ENCODE data around the gene CMIP.

CMIP gene

DNA sequence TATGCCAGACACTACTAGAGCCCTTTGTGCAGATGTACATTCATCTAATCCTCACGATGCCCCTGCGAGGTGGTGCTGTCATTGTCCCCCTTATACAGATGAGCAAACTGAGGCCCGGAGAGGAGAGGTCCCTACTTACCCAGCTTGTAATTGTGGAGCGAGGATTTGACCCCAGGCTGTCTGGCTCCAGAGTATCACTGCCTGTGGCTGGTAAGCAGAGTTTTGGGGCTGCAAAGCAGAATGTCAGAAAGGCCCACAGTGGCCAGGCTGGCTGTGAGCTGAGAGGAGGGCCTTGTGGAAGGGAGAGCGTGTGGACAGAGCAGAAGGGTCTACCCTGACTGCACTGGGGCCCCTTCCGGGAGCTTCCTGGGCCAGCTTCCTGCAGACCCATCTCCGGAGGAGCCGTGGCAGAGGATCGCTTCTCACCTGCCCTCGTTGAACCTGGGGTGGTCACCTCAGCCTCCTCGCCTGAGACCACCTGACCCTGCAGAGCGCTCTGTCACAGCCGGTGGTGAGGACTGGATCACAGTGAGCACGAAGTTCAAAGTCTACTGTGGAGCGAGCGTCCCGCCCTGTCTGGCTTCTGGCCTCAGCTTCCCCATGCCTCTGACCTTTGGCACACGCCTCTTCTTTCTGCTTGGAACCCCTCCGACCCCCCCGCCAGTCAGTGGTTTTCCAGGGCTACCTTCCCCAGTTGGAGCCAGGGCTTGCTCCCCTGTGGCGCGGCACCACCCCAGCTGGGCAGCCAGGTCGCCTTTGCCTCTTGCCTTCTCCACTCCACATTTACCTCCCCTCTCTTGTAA lies 12.1 kb downstream of the CMIP start:
- no peaks in the 10 kb centered on the region for H3K9me3 ChIP-seq (ENCODE audit: control insufficient read depth, insufficient read depth, low read length)
- no peaks in the 10 kb centered on the region for H3K27me3 ChIP-seq (ENCODE audit: control insufficient read depth, insufficient read depth, low read length)
- H3K9ac ChIP-seq (ENCODE audit: low read depth, low read length): no peak overlapping the region
- H3K4me3 ChIP-seq (ENCODE audit: low read depth, low read length): no peak overlapping the region
- peaks cover 21% of the 10 kb centered on the region for H3K36me3 ChIP-seq (ENCODE audit: control insufficient read depth, insufficient read depth, low read length)
- peaks cover 34% of the 10 kb centered on the region for H3K4me1 ChIP-seq (ENCODE audit: control insufficient read depth, insufficient read depth, low read length)
- H3K27ac ChIP-seq (ENCODE audit: low read depth, low read length): peak overlapping the region; percentile 84

DNA sequence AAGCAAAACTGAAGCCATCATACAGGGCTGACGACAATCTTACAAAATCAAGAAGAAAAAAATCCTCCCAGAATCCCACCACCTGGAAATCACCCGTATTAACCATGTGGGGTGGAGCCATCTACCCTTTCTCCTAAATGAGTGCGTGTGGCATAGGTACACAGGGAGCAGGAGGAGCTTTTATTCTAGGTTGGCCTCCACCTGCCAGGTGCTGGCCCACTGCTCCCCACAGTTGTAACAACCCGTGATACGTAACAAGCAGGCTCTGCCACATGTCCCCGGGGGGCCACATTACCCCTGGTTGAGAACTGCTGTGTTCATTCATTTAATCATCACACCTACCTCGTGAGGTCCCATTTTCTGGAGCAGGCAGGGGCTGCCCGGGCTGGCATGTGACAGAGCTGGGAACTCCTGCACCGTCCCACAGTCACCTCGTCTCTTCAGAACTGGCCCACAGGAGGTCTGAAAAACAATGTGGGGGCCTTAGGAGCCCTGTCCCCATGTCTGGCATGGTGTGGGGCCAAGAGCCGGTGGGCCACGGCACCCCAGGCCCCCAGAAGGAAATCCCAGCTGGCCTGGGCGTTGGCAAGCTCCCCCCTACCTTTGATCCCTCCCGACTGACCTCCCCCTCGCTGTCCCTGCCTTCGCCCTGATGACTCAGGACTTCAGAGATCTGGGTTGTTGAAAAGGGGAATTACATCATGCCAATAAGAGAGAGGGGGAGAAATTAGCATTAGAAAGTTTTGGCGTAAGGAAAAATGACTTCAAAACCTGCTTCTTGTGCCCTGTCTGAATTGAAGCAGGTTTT lies 12.9 kb downstream of the CMIP start:
- H3K27me3 ChIP-seq (ENCODE audit: control insufficient read depth, insufficient read depth, low read length): no peaks in the 10 kb centered on the region
- H3K9me3 ChIP-seq (ENCODE audit: control insufficient read depth, insufficient read depth, low read length): no peaks in the 10 kb centered on the region
- H3K9ac ChIP-seq (ENCODE audit: low read depth, low read length): no peak overlapping the region
- H3K27ac ChIP-seq (ENCODE audit: low read depth, low read length): peak overlapping the region; percentile 84
- H3K36me3 ChIP-seq (ENCODE audit: control insufficient read depth, insufficient read depth, low read length): peaks cover 21% of the 10 kb centered on the region
- no peak overlapping the region for H3K4me3 ChIP-seq (ENCODE audit: low read depth, low read length)
- H3K4me1 ChIP-seq (ENCODE audit: control insufficient read depth, insufficient read depth, low read length): peaks cover 27% of the 10 kb centered on the region

DNA sequence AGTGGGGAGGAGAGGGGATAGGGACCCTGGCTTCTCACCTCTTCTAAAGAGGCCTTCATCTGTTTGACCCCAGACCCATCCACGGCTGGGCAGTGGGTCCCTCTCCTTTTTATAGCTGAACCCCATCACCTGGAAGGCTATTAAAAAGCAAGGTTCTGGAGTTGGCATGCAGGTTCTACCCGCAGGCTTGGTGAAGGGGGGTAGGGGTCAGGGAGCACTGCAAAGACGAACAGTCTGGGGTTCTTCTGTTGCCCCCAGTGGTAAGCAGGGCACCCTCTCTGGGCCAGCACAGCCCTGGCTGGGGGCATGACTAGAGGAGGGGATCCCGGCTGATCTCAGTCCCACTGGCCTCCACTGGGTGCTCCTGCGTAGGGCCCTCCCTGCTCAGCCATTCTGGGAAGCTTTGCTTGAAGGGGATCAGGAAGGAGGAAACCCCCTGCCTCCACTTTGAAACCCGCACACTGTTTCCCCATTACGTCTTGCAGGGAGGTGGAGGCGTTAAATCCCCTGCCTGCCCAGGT lies 13.6 kb downstream of the CMIP start:
- Histone ChIP-seq H3K4me3 (ENCODE audit: low read depth, low read length) (no peak overlapping the region), H3K9ac (ENCODE audit: low read depth, low read length) (no peak overlapping the region), H3K27me3 (ENCODE audit: control insufficient read depth, insufficient read depth, low read length) (no peaks in the 10 kb centered on the region), H3K9me3 (ENCODE audit: control insufficient read depth, insufficient read depth, low read length) (no peaks in the 10 kb centered on the region), H3K36me3 (ENCODE audit: control insufficient read depth, insufficient read depth, low read length) (peaks cover 21% of the 10 kb centered on the region), H3K27ac (ENCODE audit: low read depth, low read length) (peak overlapping the region; percentile 84), H3K4me1 (ENCODE audit: control insufficient read depth, insufficient read depth, low read length) (peaks cover 20% of the 10 kb centered on the region)

GRCh38 chr16:81458827-81459598 lies 14.4 kb downstream of the CMIP start:
- Histone ChIP-seq H3K9ac (ENCODE audit: low read depth, low read length) (no peak overlapping the region), H3K9me3 (ENCODE audit: control insufficient read depth, insufficient read depth, low read length) (no peaks in the 10 kb centered on the region), H3K27ac (ENCODE audit: low read depth, low read length) (no peak overlapping the region), H3K36me3 (ENCODE audit: control insufficient read depth, insufficient read depth, low read length) (peaks cover 21% of the 10 kb centered on the region), H3K4me1 (ENCODE audit: control insufficient read depth, insufficient read depth, low read length) (peaks cover 19% of the 10 kb centered on the region), H3K4me3 (ENCODE audit: low read depth, low read length) (no peak overlapping the region), H3K27me3 (ENCODE audit: control insufficient read depth, insufficient read depth, low read length) (no peaks in the 10 kb centered on the region)

DNA sequence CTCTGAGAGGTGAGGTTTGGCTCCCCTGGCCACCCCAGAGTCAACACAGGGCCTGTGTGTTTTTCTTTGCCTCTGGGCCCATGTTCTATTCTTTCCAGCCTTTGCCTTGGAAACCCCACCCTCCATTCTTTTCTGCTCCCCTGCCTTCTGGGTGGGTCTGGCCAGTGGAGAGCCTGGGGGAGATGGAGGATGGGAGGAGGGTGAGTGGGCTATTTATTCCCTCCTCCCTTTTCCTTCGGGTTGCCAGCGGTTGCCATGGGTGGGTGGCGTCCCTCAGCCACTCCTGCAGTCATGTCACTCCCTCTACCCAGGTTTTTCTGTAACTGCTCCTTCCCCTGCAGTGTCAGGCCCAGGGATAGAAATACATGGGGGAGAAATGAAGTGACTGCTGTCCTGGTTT lies 15.5 kb downstream of the CMIP start:
- H3K27ac ChIP-seq (ENCODE audit: low read depth, low read length): no peak overlapping the region
- H3K27me3 ChIP-seq (ENCODE audit: control insufficient read depth, insufficient read depth, low read length): no peaks in the 10 kb centered on the region

GRCh38 chr16:81461243-81461642 lies 16.6 kb downstream of the CMIP start:
- Histone ChIP-seq H3K4me1 (ENCODE audit: control insufficient read depth, insufficient read depth, low read length) (peaks cover 19% of the 10 kb centered on the region), H3K4me3 (ENCODE audit: low read depth, low read length) (no peak overlapping the region), H3K36me3 (ENCODE audit: control insufficient read depth, insufficient read depth, low read length) (peaks cover 20% of the 10 kb centered on the region), H3K9ac (ENCODE audit: low read depth, low read length) (no peak overlapping the region), H3K27ac (ENCODE audit: low read depth, low read length) (no peak overlapping the region), H3K27me3 (ENCODE audit: control insufficient read depth, insufficient read depth, low read length) (no peaks in the 10 kb centered on the region), H3K9me3 (ENCODE audit: control insufficient read depth, insufficient read depth, low read length) (no peaks in the 10 kb centered on the region)

More for the DNA sequence above, 15.5 kb downstream of the CMIP start:
- Histone ChIP-seq H3K4me1 (ENCODE audit: control insufficient read depth, insufficient read depth, low read length) (peaks cover 19% of the 10 kb centered on the region), H3K9ac (ENCODE audit: low read depth, low read length) (no peak overlapping the region), H3K9me3 (ENCODE audit: control insufficient read depth, insufficient read depth, low read length) (no peaks in the 10 kb centered on the region), H3K36me3 (ENCODE audit: control insufficient read depth, insufficient read depth, low read length) (peaks cover 21% of the 10 kb centered on the region), H3K4me3 (ENCODE audit: low read depth, low read length) (no peak overlapping the region)

DNA sequence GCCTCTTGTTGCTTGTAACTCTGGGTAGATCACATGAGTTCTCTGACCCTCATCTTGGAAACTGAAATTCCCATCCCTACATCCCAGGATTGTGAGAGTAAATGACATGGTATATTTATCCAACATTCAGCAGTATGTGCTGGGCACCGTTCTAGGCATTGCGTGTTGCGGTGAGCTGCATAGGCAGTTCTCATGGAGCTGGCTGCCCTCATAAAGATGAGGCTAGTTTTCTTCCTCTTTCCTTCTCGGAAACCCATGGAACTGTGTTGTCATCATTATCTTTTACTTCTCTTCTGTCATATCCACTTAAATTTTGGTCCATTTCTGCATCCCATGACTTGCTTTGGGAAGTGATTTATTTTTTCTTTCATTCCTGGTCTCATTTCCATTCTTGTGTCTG lies 17.2 kb downstream of the CMIP start:
- Histone ChIP-seq H3K4me1 (ENCODE audit: control insufficient read depth, insufficient read depth, low read length) (peaks cover 22% of the 10 kb centered on the region), H3K36me3 (ENCODE audit: control insufficient read depth, insufficient read depth, low read length) (peaks cover 15% of the 10 kb centered on the region)

GRCh38 chr16:81462683-81463082 lies 18.1 kb downstream of the CMIP start:
- Histone ChIP-seq H3K27ac (ENCODE audit: low read depth, low read length) (no peak overlapping the region), H3K27me3 (ENCODE audit: control insufficient read depth, insufficient read depth, low read length) (no peaks in the 10 kb centered on the region), H3K4me3 (ENCODE audit: low read depth, low read length) (no peak overlapping the region), H3K4me1 (ENCODE audit: control insufficient read depth, insufficient read depth, low read length) (peaks cover 14% of the 10 kb centered on the region), H3K9ac (ENCODE audit: low read depth, low read length) (no peak overlapping the region), H3K36me3 (ENCODE audit: control insufficient read depth, insufficient read depth, low read length) (peaks cover 8% of the 10 kb centered on the region; the same call in 1 of the 2 replicates), H3K9me3 (ENCODE audit: control insufficient read depth, insufficient read depth, low read length) (no peaks in the 10 kb centered on the region)

More for the DNA sequence above, 17.2 kb downstream of the CMIP start:
- Histone ChIP-seq H3K9me3 (ENCODE audit: control insufficient read depth, insufficient read depth, low read length) (no peaks in the 10 kb centered on the region), H3K9ac (ENCODE audit: low read depth, low read length) (no peak overlapping the region), H3K4me3 (ENCODE audit: low read depth, low read length) (no peak overlapping the region), H3K27ac (ENCODE audit: low read depth, low read length) (no peak overlapping the region), H3K27me3 (ENCODE audit: control insufficient read depth, insufficient read depth, low read length) (no peaks in the 10 kb centered on the region)

- no peaks in the 10 kb centered on the region for H3K27me3 ChIP-seq (ENCODE audit: control insufficient read depth, insufficient read depth, low read length)
- peaks cover 10% of the 10 kb centered on the region; the same call in 1 of the 2 replicates for H3K4me1 ChIP-seq (ENCODE audit: control insufficient read depth, insufficient read depth, low read length)
- no peak overlapping the region for H3K27ac ChIP-seq (ENCODE audit: low read depth, low read length)
- H3K4me3 ChIP-seq (ENCODE audit: low read depth, low read length): no peak overlapping the region
- no peak overlapping the region for H3K9ac ChIP-seq (ENCODE audit: low read depth, low read length)
- H3K36me3 ChIP-seq (ENCODE audit: control insufficient read depth, insufficient read depth, low read length): peaks cover 7% of the 10 kb centered on the region; the same call in 1 of the 2 replicates
- no peaks in the 10 kb centered on the region for H3K9me3 ChIP-seq (ENCODE audit: control insufficient read depth, insufficient read depth, low read length)
These were observed 18.8 kb downstream of the CMIP start for GRCh38 chr16:81463296-81463890.

GRCh38 chr16:81464279-81464678 lies 19.7 kb downstream of the CMIP start:
- H3K4me3 ChIP-seq (ENCODE audit: low read depth, low read length): no peak overlapping the region
- H3K9me3 ChIP-seq (ENCODE audit: control insufficient read depth, insufficient read depth, low read length): no peaks in the 10 kb centered on the region
- H3K9ac ChIP-seq (ENCODE audit: low read depth, low read length): no peak overlapping the region
- H3K4me1 ChIP-seq (ENCODE audit: control insufficient read depth, insufficient read depth, low read length): peaks cover 10% of the 10 kb centered on the region; the same call in 1 of the 2 replicates
- no peak overlapping the region for H3K27ac ChIP-seq (ENCODE audit: low read depth, low read length)
- no peaks in the 10 kb centered on the region; the same call in 1 of the 2 replicates for H3K36me3 ChIP-seq (ENCODE audit: control insufficient read depth, insufficient read depth, low read length)
- H3K27me3 ChIP-seq (ENCODE audit: control insufficient read depth, insufficient read depth, low read length): no peaks in the 10 kb centered on the region

Measured in HUES48 (cell line).